Loucy (cell line): ENCODE data around the gene GALNT1.

Source experiments
- H2AFZ ChIP-seq: fragments of 200-600 bp; sonication (generic); 2 replicates; pipeline ENCODE4 v1.6.0; 2016; ENCODE audit warnings: antibody characterized with exemption, mild to moderate bottlenecking, low read length, moderate library complexity
- H3F3A ChIP-seq: fragments of 200-600 bp; 2 replicates; pipeline ENCODE4 v1.6.0; 2016; ENCODE audit warnings: antibody characterized with exemption, low read depth, mild to moderate bottlenecking
- H3K27me3 ChIP-seq: fragments of 200-600 bp; sonication (generic); 2 replicates; pipeline ENCODE4 v1.6.1; 2014; ENCODE audit warnings: low read length, mild to moderate bottlenecking; ENCODE audit not compliant: insufficient read depth, poor library complexity, severe bottlenecking
- H3K36me3 ChIP-seq: fragments of 200-600 bp; sonication (generic); 2 replicates; pipeline ENCODE4 v1.6.1; 2016; ENCODE audit warnings: low read length; ENCODE audit not compliant: insufficient read depth
- H3K4me1 ChIP-seq: fragments of 200-600 bp; sonication (generic); 2 replicates; pipeline ENCODE4 v1.5.1; 2014; ENCODE audit warnings: low read length, mild to moderate bottlenecking; ENCODE audit not compliant: insufficient read depth, poor library complexity, severe bottlenecking
- H3K4me2 ChIP-seq: fragments of 200-600 bp; sonication (generic); 2 replicates; pipeline ENCODE4 v1.6.0; 2014; ENCODE audit warnings: antibody characterized with exemption, low read length, low read depth, mild to moderate bottlenecking; ENCODE audit not compliant: poor library complexity, severe bottlenecking
- H3K4me3 ChIP-seq: fragments of 200-600 bp; sonication (generic); 2 replicates; pipeline ENCODE4 v1.5.1; 2014; ENCODE audit warnings: low read length, mild to moderate bottlenecking, mixed read lengths; ENCODE audit not compliant: poor library complexity, severe bottlenecking
- H3K79me2 ChIP-seq: fragments of 200-600 bp; sonication (generic); 2 replicates; pipeline ENCODE4 v1.6.1; 2014; ENCODE audit warnings: low read length; ENCODE audit not compliant: insufficient read depth
- H3K9ac ChIP-seq: fragments of 200-600 bp; sonication (generic); 2 replicates; pipeline ENCODE4 v1.6.0; 2014; ENCODE audit warnings: mild to moderate bottlenecking, low read depth, low read length, moderate library complexity; ENCODE audit not compliant: poor library complexity, severe bottlenecking
- H3K9me2 ChIP-seq: fragments of 200-600 bp; sonication (generic); replicated peaks from 2 replicates; pipeline ENCODE4 v1.6.1; 2016; ENCODE audit warnings: low read depth, low read length, mixed read lengths
- H3K9me3 ChIP-seq: fragments of 200-600 bp; sonication (generic); 2 replicates; pipeline ENCODE4 v1.6.1; 2014; ENCODE audit warnings: mild to moderate bottlenecking, antibody characterized with exemption, low read length, low read depth; ENCODE audit not compliant: insufficient read depth
- H4K20me1 ChIP-seq: fragments of 200-600 bp; sonication (generic); 2 replicates; pipeline ENCODE4 v1.6.0; 2014; ENCODE audit warnings: antibody characterized with exemption, low read length, mild to moderate bottlenecking; ENCODE audit not compliant: insufficient read depth, poor library complexity, severe bottlenecking
- CTCF ChIP-seq: fragments of 200-600 bp; sonication (generic); conservative IDR thresholded peaks from 2 replicates; pipeline ENCODE4 v1.5.1; 2014; ENCODE audit warnings: mild to moderate bottlenecking, antibody characterized with exemption, low read length
- EZH2phosphoT487 ChIP-seq: fragments of 200-600 bp; IDR thresholded peaks from 2 replicates; pipeline ENCODE4 v1.6.1; 2018; ENCODE audit warnings: antibody characterized with exemption, mild to moderate bottlenecking, moderate library complexity, borderline replicate concordance

The GALNT1 gene

GRCh38 chr18:35739778-35740177 is 158.2 kb downstream of the GALNT1 start:
- TF ChIP-seq EZH2phosphoT487 = no peak
- TF ChIP-seq CTCF = no peak
- Histone ChIP-seq H3K27me3 (no peaks in the 10 kb centered on the region), H3K9me3 (no peaks in the 10 kb centered on the region)

GRCh38 chr18:35740656-35741055 is 159.1 kb downstream of the GALNT1 start:
- no peaks in the 10 kb centered on the region for H3K4me1 ChIP-seq
- TF ChIP-seq EZH2phosphoT487 (no peak), CTCF (no peak)
- H3K9me2 ChIP-seq = no peaks in the 10 kb centered on the region
- H3K4me3 ChIP-seq = no peak overlapping the region
- 0 out of 2 replicates have a peak, but pooled peaks cover 3% of the 10 kb centered on the region for H3K9me3 ChIP-seq
- H3K36me3 ChIP-seq = no peaks in the 10 kb centered on the region
- no peaks in the 10 kb centered on the region for H3K27me3 ChIP-seq
- H2AFZ ChIP-seq = no peak overlapping the region
- no peak overlapping the region for H3K9ac ChIP-seq
- no peak overlapping the region for H3K4me2 ChIP-seq
- no peaks in the 10 kb centered on the region for H4K20me1 ChIP-seq
- no peaks in the 10 kb centered on the region for H3F3A ChIP-seq
- H3K79me2 ChIP-seq = no peaks in the 10 kb centered on the region

More at GRCh38 chr18:35739778-35740177, 158.2 kb downstream of the GALNT1 start:
- Histone ChIP-seq H3K79me2 (no peaks in the 10 kb centered on the region), H4K20me1 (no peaks in the 10 kb centered on the region), H3F3A (no peaks in the 10 kb centered on the region), H3K9ac (no peak overlapping the region), H2AFZ (no peak overlapping the region), H3K4me2 (no peak overlapping the region), H3K4me3 (no peak overlapping the region), H3K36me3 (no peaks in the 10 kb centered on the region), H3K4me1 (no peaks in the 10 kb centered on the region), H3K9me2 (no peaks in the 10 kb centered on the region)

- TF ChIP-seq EZH2phosphoT487 (no peak), CTCF (no peak)
- H3K9me2 ChIP-seq = no peaks in the 10 kb centered on the region
- H3K9me3 ChIP-seq = 0 out of 2 replicates have a peak, but pooled peaks cover 3% of the 10 kb centered on the region
- H3K79me2 ChIP-seq = no peaks in the 10 kb centered on the region
- peaks cover 9% of the 10 kb centered on the region for H3K4me1 ChIP-seq
- H4K20me1 ChIP-seq = no peaks in the 10 kb centered on the region
- no peaks in the 10 kb centered on the region for H3F3A ChIP-seq
- H3K27me3 ChIP-seq = no peaks in the 10 kb centered on the region
- H3K4me2 ChIP-seq = no peak overlapping the region
- H2AFZ ChIP-seq = no peak overlapping the region
- no peak overlapping the region for H3K4me3 ChIP-seq
- H3K36me3 ChIP-seq = no peaks in the 10 kb centered on the region
- no peak overlapping the region for H3K9ac ChIP-seq
Observed at GRCh38 chr18:35743916-35744315, 162.4 kb downstream of the GALNT1 start.
